GM04504 (cell line): Measurements from ENCODE around the gene UTS2.

Experiments
- DNase-seq: peaks from one replicate; pipeline ENCODE4 v3.0.0-alpha.2; 2012; ENCODE audit warnings: low read depth

UTS2 gene

DNA sequence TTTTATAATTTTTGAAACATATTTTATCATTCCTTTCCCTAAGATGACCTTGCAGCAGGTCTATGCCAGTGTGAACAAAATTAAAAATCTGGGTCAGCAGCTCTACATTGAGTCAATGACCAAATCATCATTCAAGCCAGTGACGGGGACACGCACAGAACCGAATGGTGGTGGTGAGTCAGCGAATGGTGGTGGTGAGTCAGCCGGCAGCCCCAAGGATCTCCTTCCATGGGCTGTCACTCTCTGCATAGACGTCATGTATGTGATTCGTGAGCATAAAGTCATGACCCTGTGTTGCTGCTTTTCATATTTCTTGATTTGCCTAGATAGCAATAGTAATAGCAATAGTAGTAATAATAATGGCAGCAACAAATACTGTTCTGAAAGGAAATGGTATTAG, 42.5 kb downstream of the UTS2 start:
- peak; percentile 51 for DNase-seq

GRCh38 chr1:7809742-7810141, 43.1 kb downstream of the UTS2 start:
- no peak for DNase-seq

DNA sequence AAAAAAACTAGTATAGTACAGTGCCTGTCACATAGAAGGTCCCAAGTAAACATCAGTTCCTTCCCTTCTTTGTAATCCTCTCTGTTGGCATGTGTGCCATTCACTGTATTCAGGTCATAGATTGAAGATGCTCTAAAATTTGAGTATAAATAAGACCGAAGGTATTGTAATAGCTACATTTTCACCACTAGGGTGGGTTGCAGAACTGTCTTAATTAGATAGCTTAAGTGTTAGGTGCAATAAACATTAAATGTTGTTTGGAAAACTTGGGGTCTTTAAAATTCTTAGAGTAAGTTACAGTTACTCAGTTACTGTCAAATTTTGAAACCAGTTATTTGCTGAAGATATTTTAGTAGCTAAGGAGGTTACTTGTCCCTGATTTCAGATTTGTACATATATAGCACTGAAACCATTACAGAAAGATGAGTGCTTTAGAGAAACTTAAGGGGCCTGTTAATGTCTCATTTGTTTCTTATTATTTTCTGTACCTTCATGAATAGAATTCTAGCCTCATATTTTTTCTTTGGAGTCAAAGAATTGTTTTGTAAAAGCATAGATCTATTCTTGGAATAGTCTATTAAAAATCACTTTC, 44.5 kb downstream of the UTS2 start:
- no peak for DNase-seq

GRCh38 chr1:7805460-7805859, 47.4 kb downstream of the UTS2 start:
- no peak for DNase-seq
